ENCODE data around the gene ERN1.
A peak's percentile ranks its signal among the peaks of the same experiment; 100 is the strongest.

ERN1 gene

GRCh38 chr17:64028874-64029464 lies 101.0 kb downstream of the ERN1 start:
- Histone ChIP-seq H3K4me3 (ENCODE audit: low read depth, low read length) (no peak overlapping the region), H3K36me3 (replicated peaks) (no peaks in the 10 kb centered on the region), H3K27me3 (replicated peaks) (no peaks in the 10 kb centered on the region), H3K27ac (no peak overlapping the region)
- in situ Hi-C loops (cut with HindIII; ENCODE audit: low pct_ligation_motif_present, low sequenced_read_pairs), result no loop called here
- peak; percentile 84 for TF ChIP-seq CTCF (IDR thresholded peaks at IDR 0.05; ENCODE audit: low read depth, low read length, missing control alignments)
- DNase-seq, result peak; percentile 56

GRCh38 chr17:64025732-64026294 lies 104.1 kb downstream of the ERN1 start:
- DNase-seq, result peak; percentile 42
- TF ChIP-seq CTCF (IDR thresholded peaks at IDR 0.05; ENCODE audit: low read depth, low read length, missing control alignments), result peak; percentile 95
- H3K27ac ChIP-seq, result no peak overlapping the region
- H3K4me3 ChIP-seq (ENCODE audit: low read depth, low read length), result no peak overlapping the region
- in situ Hi-C loops (cut with HindIII; ENCODE audit: low pct_ligation_motif_present, low sequenced_read_pairs), result no loop called here
- H3K36me3 ChIP-seq (replicated peaks), result no peaks in the 10 kb centered on the region
- H3K27me3 ChIP-seq (replicated peaks), result no peaks in the 10 kb centered on the region

- no peak for TF ChIP-seq CTCF (IDR thresholded peaks at IDR 0.05; ENCODE audit: low read depth, low read length, missing control alignments)
- in situ Hi-C loops (cut with HindIII; ENCODE audit: low pct_ligation_motif_present, low sequenced_read_pairs), result no loop called here
- H3K27me3 ChIP-seq (replicated peaks), result no peaks in the 10 kb centered on the region
- H3K36me3 ChIP-seq (replicated peaks), result no peaks in the 10 kb centered on the region
- no peak overlapping the region for H3K4me3 ChIP-seq (ENCODE audit: low read depth, low read length)
- H3K27ac ChIP-seq, result no peak overlapping the region
- no peak for DNase-seq
These were observed 104.9 kb downstream of the ERN1 start for GRCh38 chr17:64024781-64025731.

GRCh38 chr17:64024215-64024654 lies 105.7 kb downstream of the ERN1 start:
- no peak for TF ChIP-seq CTCF (IDR thresholded peaks at IDR 0.05; ENCODE audit: low read depth, low read length, missing control alignments)
- H3K4me3 ChIP-seq (ENCODE audit: low read depth, low read length), result no peak overlapping the region
- no peaks in the 10 kb centered on the region for H3K36me3 ChIP-seq (replicated peaks)
- in situ Hi-C loops (cut with HindIII; ENCODE audit: low pct_ligation_motif_present, low sequenced_read_pairs), result no loop called here
- no peak overlapping the region for H3K27ac ChIP-seq
- no peak for DNase-seq
- H3K27me3 ChIP-seq (replicated peaks), result no peaks in the 10 kb centered on the region

GRCh38 chr17:64022611-64023063 lies 107.3 kb downstream of the ERN1 start:
- no peak for DNase-seq
- Histone ChIP-seq H3K27me3 (replicated peaks) (no peaks in the 10 kb centered on the region), H3K36me3 (replicated peaks) (no peaks in the 10 kb centered on the region), H3K4me3 (ENCODE audit: low read depth, low read length) (no peak overlapping the region), H3K27ac (no peak overlapping the region)
- TF ChIP-seq CTCF (IDR thresholded peaks at IDR 0.05; ENCODE audit: low read depth, low read length, missing control alignments), result no peak
- in situ Hi-C loops (cut with HindIII; ENCODE audit: low pct_ligation_motif_present, low sequenced_read_pairs), result no loop called here

All from brain microvascular endothelial cell (primary cell).